Hypothalamus (tissue), 51 donors: Measurements from ENCODE around the gene CERS4.
"Not testable (repeated sequence)": the region's sequence is repeated elsewhere in the genome, so short reads cannot be mapped to it uniquely, and the experiment has no call there.

ENCODE experiments used
- DNase-seq, 51 donors: peaks; one replicate each; lab custom pipeline; 2025; lab: John Stamatoyannopoulos, UW

CERS4 gene

DNA sequence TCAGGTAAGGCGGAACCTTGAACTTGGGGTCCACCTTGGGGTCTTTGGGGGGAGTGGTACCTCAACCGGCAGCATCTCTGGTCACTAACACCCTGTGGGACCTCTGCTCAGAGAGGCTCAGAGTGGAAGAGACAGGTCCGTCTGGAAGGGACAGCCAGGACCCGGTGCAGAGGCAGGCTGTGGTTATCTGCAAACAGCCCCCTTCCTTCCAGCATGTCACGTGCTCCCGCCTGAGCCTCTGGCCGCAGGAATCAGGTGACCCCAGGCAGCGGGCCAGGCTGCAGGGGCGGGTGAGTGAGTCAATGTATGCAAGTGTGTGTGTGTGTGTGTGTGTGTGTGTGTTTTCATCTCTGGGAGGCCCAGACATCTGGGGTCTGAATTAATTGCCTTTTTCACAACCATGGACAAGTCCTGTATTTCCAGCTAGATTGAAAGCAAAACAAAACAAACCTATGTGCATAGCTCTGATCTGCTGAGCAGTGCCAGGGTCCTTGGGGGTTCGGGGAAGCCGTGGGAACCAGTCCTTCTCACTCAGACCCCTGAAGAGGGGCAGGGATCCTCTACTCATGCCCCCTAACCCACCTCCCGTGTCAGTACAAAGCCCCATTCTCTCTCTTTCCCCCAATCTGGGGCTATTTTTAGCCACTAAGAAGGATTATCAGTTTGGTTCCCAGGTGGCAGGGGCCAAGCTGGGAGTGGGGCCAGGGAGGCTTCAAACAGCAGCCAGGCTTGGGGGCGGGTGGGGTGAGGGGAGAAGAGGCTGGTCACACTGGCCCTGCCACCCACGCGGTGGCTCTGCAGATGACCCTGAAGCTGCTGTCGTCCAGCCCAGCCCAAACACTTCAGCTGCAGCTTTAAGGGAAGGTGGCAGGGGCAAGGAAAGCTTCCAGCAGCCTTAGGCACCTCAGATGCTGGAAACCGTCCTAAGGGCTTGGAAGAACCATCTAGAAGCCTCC lies 31.4 kb downstream of the CERS4 start:
- DNase-seq: peak; percentile 12 to 89 (median 75)

DNA sequence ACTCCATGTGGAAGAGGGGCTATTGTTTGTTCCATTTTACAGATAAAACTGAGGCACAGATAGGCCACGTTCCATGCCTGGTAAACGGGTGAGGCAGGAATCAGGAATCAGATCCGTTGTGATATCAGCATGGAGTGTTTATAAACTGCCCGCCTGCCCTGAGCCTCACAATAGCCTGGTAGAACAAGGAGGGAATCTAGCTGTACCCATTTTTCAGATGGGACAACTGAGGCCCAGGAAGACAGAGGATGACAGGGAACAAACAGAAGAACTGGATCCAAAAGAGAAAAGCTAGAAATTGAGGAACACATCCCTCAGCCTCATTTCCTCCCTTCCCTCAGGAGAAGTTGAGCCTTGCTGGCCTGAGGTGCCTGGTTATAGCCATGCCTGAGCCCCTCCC lies 32.5 kb downstream of the CERS4 start:
- DNase-seq: no peak

- DNase-seq: no peak
Measured at GRCh38 chr19:8242211-8242821, 33.1 kb downstream of the CERS4 start.

DNA sequence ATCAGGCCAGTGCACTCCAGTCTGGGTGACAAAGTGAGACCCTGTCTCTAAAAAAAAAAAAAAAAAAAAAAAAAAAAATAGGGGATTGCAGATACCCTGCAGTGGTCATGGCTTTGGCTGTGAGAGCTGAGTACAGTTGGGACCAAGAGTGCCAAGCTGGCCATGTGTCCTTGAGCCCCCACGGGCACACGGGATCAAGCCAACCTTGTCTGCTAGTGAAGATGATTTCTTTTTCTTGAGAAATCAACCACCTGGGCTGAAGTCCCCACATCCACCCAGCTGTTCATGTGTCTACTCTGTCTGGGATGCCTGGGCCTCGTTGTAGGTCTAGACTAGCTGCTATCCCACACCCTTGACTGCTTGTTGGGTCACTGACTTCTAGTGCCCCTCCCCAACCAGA lies 34.0 kb downstream of the CERS4 start:
- DNase-seq: no peak

DNA sequence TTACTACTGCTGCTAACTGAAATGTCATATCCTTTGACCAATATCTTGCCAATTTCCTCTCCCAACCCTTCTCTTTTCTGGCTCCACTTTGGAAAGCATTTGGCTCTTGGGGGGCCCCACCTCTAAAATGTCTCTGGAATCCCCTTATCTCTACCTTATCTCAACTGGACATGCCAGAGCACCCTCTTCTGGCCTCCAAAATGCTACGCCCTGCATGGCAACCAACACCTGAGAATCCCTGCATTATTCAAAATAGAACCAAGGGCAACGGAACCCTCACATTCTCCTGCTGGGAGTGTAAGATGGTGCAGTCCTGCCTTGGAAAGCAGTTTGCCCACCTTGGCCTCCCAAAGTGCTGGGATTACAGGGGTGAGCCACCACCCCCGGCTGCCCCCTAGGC lies 35.3 kb downstream of the CERS4 start:
- DNase-seq: no peak

DNA sequence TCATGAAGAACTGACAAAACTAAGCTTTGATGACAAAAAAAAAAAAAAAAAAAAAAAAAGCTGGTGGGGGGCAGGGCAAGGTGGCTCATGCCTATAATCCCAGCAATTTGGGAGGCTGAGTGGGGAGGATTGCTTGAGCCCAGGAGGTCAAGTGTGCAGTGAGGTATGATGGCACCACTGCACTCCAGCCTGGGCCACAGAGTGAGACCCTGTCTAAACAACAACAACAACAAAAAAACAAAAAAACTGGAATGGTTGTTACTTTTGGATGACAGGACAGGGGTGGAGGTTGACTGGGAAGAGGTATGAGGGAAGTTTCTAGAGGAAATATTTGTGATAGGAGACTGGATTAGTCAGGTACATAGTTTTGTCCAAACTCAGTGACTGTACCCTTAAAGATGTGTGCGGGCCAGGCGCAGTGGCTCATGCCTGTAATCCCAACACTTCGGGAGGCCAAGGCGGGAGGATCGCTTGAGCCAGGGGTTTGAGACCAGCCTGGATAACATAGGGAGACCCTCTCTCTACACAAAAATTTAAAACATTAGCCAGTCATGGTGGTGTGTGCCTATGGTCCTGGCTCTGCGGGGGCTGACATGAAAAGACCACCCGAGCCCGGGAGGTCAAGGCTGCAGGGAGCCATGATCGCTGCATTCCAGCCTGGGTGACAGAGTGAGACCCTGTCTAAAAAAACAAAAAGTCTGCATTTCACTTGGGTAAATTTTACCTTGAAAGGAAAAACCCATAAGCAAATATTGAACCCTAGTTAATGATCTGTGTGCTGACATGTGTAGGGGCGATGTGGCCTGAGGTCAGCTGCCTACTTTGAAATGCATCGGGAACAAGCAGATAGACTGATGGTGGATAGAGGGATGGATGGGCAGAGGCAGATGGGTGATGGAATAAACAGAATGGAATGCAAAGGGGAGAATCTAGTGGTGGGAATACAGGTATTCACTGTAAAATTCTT lies 37.0 kb downstream of the CERS4 start:
- no peak for DNase-seq

- not testable (repeated sequence) for DNase-seq
Measured at GRCh38 chr19:8247129-8247890, 38.1 kb downstream of the CERS4 start.

- no peak for DNase-seq
Measured at GRCh38 chr19:8248348-8249328, 39.5 kb downstream of the CERS4 start.

DNA sequence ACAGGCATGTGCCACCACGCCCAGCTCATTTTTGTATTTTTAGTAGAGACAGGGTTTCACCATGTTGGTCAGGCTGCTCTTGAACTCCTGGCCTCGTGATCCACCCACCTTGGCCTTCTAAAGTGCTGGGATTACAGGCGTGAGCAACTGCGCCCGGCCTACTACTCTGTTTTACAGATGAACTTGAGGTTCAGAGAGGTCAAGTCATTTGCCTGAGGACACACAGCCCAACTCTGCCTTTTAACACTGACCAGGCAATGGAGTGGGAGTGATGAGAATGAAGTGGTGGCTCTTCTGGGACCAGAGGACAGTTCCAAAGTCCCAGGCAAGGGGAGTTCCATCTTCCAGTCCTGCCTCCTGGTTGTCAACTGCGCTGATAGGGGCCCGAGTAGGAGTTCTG lies 41.4 kb downstream of the CERS4 start:
- no peak for DNase-seq

GRCh38 chr19:8251025-8251472 lies 41.9 kb downstream of the CERS4 start:
- peak in 48 of 51 donors; percentile 5 to 82 (median 62) for DNase-seq

DNA sequence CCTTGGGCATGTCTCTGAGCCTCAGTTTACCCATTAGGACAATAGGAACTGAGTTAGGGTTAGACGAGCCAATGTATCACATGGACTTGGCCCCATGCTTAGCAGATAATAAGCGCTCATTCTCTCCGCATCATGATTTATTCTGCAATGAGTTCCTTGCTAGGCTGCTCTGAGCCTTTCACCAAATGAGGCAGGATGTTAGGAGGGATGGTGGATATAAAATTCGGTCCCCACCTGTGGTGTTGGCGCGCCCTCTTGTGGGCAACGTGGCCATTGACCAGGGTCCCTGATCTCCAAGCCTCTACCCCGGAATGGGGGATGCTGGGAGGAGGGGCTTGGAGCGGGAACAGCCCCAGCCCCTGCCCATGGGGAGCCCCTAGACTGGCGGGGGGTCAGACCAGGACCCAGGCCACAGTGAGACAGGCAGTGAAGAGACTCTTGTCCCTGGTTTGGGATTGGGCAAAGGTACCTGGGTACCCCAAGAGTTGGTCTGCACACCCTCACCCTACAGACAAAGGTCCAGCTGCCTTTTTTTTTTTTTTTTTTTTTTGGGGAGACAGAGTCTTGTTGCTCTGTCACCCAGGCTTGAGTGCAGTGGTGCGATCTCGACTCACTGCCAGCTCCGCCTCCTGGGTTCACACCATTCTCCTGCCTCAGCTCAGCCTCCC lies 43.9 kb downstream of the CERS4 start:
- DNase-seq: peak in 50 of 51 donors; percentile 12 to 86 (median 62)

GRCh38 chr19:8253678-8254077 lies 44.5 kb downstream of the CERS4 start:
- DNase-seq: no peak

- DNase-seq: no peak
Measured at GRCh38 chr19:8254286-8255001, 45.3 kb downstream of the CERS4 start.

GRCh38 chr19:8255426-8256125 lies 46.4 kb downstream of the CERS4 start:
- no peak for DNase-seq

GRCh38 chr19:8256276-8257051 lies 47.3 kb downstream of the CERS4 start:
- DNase-seq: no peak

GRCh38 chr19:8257052-8257443 lies 47.9 kb downstream of the CERS4 start:
- DNase-seq: no peak
